ENCODE measurements around the gene ARG2. TPM values are rescaled to one million over a fixed set of nuclear protein-coding genes. Genes with fewer than 3 reads are reported as not detected.

The ARG2 gene
- total and polyA plus RNA-seq, 10 of the 15 experiments (the other 5 are each of a cell fraction or from before 2014, with no cell fraction given) = 0.48 to 7.8 (median 1.1) TPM

DNA sequence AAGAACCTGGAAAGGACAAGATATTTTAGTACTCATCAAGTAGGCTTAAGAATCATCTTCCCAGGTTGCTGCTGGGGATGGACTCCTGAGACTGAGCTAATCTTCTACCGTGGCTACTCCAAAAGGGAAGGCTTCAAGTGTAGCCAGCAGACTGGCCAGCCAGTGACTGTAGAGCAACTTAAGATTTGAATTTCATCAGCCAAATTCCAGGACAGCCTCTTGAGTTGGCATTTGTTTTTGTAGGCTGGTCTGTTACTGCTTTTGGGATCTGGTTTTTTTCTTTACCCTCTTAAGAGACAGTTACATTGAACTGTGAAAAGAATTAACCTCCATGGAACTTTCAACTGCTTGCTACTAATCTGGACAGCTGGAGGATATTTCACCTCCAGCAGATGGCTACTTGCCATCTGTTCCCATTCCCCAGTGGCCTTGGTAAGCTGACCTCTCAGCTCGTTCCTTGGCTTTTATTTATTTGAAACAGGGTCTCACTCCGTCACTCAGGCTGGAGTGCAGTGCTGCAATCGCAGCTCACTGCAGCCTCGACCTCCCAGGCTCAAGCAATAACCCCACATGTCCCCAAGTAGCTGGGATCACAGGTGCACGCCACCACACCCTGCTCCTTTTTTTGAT, 34.0 kb downstream of the ARG2 start:
- Histone ChIP-seq H3K4me3 (no peak overlapping the region), H4K20me1 (ENCODE audit: control insufficient read depth, insufficient read depth) (no peaks in the 10 kb centered on the region), H3K4me2 (ENCODE audit: control insufficient read depth, insufficient read depth) (no peak overlapping the region), H3K27ac (ENCODE audit: control insufficient read depth, insufficient read depth) (no peak overlapping the region), H3K79me2 (ENCODE audit: control insufficient read depth, insufficient read depth, low read length) (no peaks in the 10 kb centered on the region), H3K4me1 (ENCODE audit: control insufficient read depth, insufficient read depth, low read length) (no peaks in the 10 kb centered on the region), H3K9me3 (replicated peaks; ENCODE audit: control insufficient read depth, insufficient read depth, low read length) (no peaks in the 10 kb centered on the region), H2AFZ (ENCODE audit: control insufficient read depth, low read depth, low read length) (no peak overlapping the region), H3K36me3 (ENCODE audit: control insufficient read depth in 2 of 2, insufficient read depth in 2 of 2, low read length in 1 of 2) (peaks cover 8 to 27% of the 10 kb centered on the region in 2 experiments), H3K27me3 (replicated peaks in 1 of 2; ENCODE audit: control insufficient read depth in 2 of 2, insufficient read depth in 2 of 2, low read length in 1 of 2) (no peaks in the 10 kb centered on the region), H3K9ac (ENCODE audit: control insufficient read depth, insufficient read depth, low read length) (no peak overlapping the region)
- POLR2A ChIA-PET = no interaction called here
- ATAC-seq = no peak
- no peak for DNase-seq (ENCODE audit: low read depth, low spot score)
- RAD21 ChIA-PET (ENCODE audit: unreplicated experiment) = interaction anchor here (3.0 kb wide), 1 partner anchor 13 kb away, joined by 12 read pairs; no protein-coding TSS in a partner anchor
- SMC1A ChIA-PET (ENCODE audit: uncharacterized antibody, unreplicated experiment) = interaction anchor here (1.0 to 1.3 kb wide), 3 partner anchors 31 to 82 kb away, joined by 3 read pairs; no protein-coding TSS in a partner anchor
- intact Hi-C loops (cut with micrococcal nuclease; ENCODE audit: unreplicated experiment) = no loop called here
- 92% methylated on average over 6 of the region's 6 CpGs for WGBS (ENCODE audit: insufficient coverage, insufficient replicate concordance, low lambda C conversion rate, missing lambda C conversion rate)
- no peak for TF ChIP-seq FOXK2 (IDR thresholded peaks at IDR 0.05)
- no peak for TF ChIP-seq ASH2L (IDR thresholded peaks at IDR 0.05; ENCODE audit: borderline replicate concordance, low read depth)
- TF ChIP-seq, protein P1, sequence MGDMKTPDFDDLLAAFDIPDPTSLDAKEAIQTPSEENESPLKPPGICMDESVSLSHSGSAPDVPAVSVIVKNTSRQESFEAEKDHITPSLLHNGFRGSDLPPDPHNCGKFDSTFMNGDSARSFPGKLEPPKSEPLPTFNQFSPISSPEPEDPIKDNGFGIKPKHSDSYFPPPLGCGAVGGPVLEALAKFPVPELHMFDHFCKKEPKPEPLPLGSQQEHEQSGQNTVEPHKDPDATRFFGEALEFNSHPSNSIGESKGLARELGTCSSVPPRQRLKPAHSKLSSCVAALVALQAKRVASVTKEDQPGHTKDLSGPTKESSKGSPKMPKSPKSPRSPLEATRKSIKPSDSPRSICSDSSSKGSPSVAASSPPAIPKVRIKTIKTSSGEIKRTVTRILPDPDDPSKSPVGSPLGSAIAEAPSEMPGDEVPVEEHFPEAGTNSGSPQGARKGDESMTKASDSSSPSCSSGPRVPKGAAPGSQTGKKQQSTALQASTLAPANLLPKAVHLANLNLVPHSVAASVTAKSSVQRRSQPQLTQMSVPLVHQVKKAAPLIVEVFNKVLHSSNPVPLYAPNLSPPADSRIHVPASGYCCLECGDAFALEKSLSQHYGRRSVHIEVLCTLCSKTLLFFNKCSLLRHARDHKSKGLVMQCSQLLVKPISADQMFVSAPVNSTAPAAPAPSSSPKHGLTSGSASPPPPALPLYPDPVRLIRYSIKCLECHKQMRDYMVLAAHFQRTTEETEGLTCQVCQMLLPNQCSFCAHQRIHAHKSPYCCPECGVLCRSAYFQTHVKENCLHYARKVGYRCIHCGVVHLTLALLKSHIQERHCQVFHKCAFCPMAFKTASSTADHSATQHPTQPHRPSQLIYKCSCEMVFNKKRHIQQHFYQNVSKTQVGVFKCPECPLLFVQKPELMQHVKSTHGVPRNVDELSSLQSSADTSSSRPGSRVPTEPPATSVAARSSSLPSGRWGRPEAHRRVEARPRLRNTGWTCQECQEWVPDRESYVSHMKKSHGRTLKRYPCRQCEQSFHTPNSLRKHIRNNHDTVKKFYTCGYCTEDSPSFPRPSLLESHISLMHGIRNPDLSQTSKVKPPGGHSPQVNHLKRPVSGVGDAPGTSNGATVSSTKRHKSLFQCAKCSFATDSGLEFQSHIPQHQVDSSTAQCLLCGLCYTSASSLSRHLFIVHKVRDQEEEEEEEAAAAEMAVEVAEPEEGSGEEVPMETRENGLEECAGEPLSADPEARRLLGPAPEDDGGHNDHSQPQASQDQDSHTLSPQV (IDR thresholded peaks at IDR 0.05) = no peak
- no peak for TF ChIP-seq DPF2 (IDR thresholded peaks at IDR 0.05)
- no peak for TF ChIP-seq RAD51 (IDR thresholded peaks at IDR 0.05)
- TF ChIP-seq JUNB (IDR thresholded peaks at IDR 0.05) = no peak
- no peak for TF ChIP-seq WRNIP1 (IDR thresholded peaks at IDR 0.05; ENCODE audit: borderline replicate concordance, low read depth, low read length)
- no peak for TF ChIP-seq JUND (IDR thresholded peaks at IDR 0.05; ENCODE audit: low read depth, low read length)
- no peak for TF ChIP-seq TCF12 (IDR thresholded peaks at IDR 0.05; ENCODE audit: low read depth, low read length)
- TF ChIP-seq, protein P2, sequence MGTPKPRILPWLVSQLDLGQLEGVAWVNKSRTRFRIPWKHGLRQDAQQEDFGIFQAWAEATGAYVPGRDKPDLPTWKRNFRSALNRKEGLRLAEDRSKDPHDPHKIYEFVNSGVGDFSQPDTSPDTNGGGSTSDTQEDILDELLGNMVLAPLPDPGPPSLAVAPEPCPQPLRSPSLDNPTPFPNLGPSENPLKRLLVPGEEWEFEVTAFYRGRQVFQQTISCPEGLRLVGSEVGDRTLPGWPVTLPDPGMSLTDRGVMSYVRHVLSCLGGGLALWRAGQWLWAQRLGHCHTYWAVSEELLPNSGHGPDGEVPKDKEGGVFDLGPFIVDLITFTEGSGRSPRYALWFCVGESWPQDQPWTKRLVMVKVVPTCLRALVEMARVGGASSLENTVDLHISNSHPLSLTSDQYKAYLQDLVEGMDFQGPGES (IDR thresholded peaks at IDR 0.05) = no peak
- no peak for TF ChIP-seq SMAD1 (IDR thresholded peaks at IDR 0.05; ENCODE audit: low read depth, partially characterized antibody)
- TF ChIP-seq NFYA (IDR thresholded peaks at IDR 0.05; ENCODE audit: borderline replicate concordance, low read depth, low read length) = no peak
- no peak for TF ChIP-seq SUZ12 (IDR thresholded peaks at IDR 0.05; ENCODE audit: unreplicated experiment)
- TF ChIP-seq, protein P3, sequence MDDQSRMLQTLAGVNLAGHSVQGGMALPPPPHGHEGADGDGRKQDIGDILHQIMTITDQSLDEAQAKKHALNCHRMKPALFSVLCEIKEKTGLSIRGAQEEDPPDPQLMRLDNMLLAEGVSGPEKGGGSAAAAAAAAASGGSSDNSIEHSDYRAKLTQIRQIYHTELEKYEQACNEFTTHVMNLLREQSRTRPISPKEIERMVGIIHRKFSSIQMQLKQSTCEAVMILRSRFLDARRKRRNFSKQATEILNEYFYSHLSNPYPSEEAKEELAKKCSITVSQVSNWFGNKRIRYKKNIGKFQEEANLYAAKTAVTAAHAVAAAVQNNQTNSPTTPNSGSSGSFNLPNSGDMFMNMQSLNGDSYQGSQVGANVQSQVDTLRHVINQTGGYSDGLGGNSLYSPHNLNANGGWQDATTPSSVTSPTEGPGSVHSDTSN (IDR thresholded peaks at IDR 0.05; ENCODE audit: insufficient replicate concordance, low read depth, low read length) = no peak
- no peak for TF ChIP-seq EGR1 (IDR thresholded peaks at IDR 0.05; ENCODE audit: borderline replicate concordance in 1 of 2, low read depth in 2 of 2, low read length in 2 of 2)
- TF ChIP-seq, protein P4, sequence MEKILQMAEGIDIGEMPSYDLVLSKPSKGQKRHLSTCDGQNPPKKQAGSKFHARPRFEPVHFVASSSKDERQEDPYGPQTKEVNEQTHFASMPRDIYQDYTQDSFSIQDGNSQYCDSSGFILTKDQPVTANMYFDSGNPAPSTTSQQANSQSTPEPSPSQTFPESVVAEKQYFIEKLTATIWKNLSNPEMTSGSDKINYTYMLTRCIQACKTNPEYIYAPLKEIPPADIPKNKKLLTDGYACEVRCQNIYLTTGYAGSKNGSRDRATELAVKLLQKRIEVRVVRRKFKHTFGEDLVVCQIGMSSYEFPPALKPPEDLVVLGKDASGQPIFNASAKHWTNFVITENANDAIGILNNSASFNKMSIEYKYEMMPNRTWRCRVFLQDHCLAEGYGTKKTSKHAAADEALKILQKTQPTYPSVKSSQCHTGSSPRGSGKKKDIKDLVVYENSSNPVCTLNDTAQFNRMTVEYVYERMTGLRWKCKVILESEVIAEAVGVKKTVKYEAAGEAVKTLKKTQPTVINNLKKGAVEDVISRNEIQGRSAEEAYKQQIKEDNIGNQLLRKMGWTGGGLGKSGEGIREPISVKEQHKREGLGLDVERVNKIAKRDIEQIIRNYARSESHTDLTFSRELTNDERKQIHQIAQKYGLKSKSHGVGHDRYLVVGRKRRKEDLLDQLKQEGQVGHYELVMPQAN (conservative IDR thresholded peaks at IDR 0.05) = no peak
- in situ Hi-C loops (cut with MboI) = no loop called here
- no TSS peak for BruUV-seq (replicated peaks)
- no peak for FAIRE-seq
- CTCF ChIA-PET = interaction anchor here (0.5 to 3.5 kb wide), 7 partner anchors 13 to 82 kb away, joined by 3 to 16 read pairs (median 4); partner anchors contain the start of gene ARG2
